Measurements from ENCODE around the gene MEF2D.

The MEF2D gene

GRCh38 chr1:156493742-156494141 is 6.8 kb downstream of the MEF2D start:
- peak overlapping the region in 2 of 3 experiments; percentile 38 to 56 for H3K4me3 Mint-ChIP-seq
- peak overlapping the region in 2 of 3 experiments; percentile 53 to 77 for H3K27ac Mint-ChIP-seq
- H3K9me3 Mint-ChIP-seq: no peaks in the 10 kb centered on the region
- no peak for TF ChIP-seq CTCF (IDR thresholded peaks at IDR 0.05; ENCODE audit: unreplicated experiment in 3 of 3)
- H3K36me3 Mint-ChIP-seq (ENCODE audit: low read depth): peaks cover 4% of the 10 kb centered on the region
- H3K4me1 Mint-ChIP-seq: peaks cover 99% of the 10 kb centered on the region
- H3K27me3 Mint-ChIP-seq (ENCODE audit: low read depth): no peaks in the 10 kb centered on the region

GRCh38 chr1:156493154-156493631 is 7.4 kb downstream of the MEF2D start:
- no peaks in the 10 kb centered on the region for H3K9me3 Mint-ChIP-seq
- no peaks in the 10 kb centered on the region for H3K27me3 Mint-ChIP-seq (ENCODE audit: low read depth)
- H3K27ac Mint-ChIP-seq: peak overlapping the region; percentile 2 to 80 (median 35)
- peaks cover 99% of the 10 kb centered on the region for H3K4me1 Mint-ChIP-seq
- no peak for TF ChIP-seq CTCF (IDR thresholded peaks at IDR 0.05; ENCODE audit: unreplicated experiment in 3 of 3)
- peaks cover 4% of the 10 kb centered on the region for H3K36me3 Mint-ChIP-seq (ENCODE audit: low read depth)
- H3K4me3 Mint-ChIP-seq: peak overlapping the region in 2 of 3 experiments; percentile 26 to 47

- Mint-ChIP-seq H3K9me3 (no peaks in the 10 kb centered on the region), H3K4me3 (peak overlapping the region in 2 of 3 experiments; percentile 26 to 47), H3K4me1 (peaks cover 99% of the 10 kb centered on the region), H3K36me3 (ENCODE audit: low read depth) (peaks cover 4% of the 10 kb centered on the region), H3K27ac (peak overlapping the region; percentile 2 to 80 (median 35)), H3K27me3 (ENCODE audit: low read depth) (no peaks in the 10 kb centered on the region)
- TF ChIP-seq CTCF (IDR thresholded peaks at IDR 0.05; ENCODE audit: unreplicated experiment in 3 of 3): no peak
Measured at GRCh38 chr1:156492591-156493080, 7.9 kb downstream of the MEF2D start.

- Mint-ChIP-seq H3K9me3 (no peaks in the 10 kb centered on the region), H3K27ac (peak overlapping the region; percentile 43 to 80 (median 51)), H3K27me3 (ENCODE audit: low read depth) (no peaks in the 10 kb centered on the region), H3K4me1 (peaks cover 99% of the 10 kb centered on the region), H3K36me3 (ENCODE audit: low read depth) (peaks cover 4% of the 10 kb centered on the region), H3K4me3 (peak overlapping the region in 2 of 3 experiments; percentile 26 to 73)
- no peak for TF ChIP-seq CTCF (IDR thresholded peaks at IDR 0.05; ENCODE audit: unreplicated experiment in 3 of 3)
Measured at GRCh38 chr1:156492013-156492590, 8.5 kb downstream of the MEF2D start.

- Mint-ChIP-seq H3K27me3 (ENCODE audit: low read depth) (no peaks in the 10 kb centered on the region), H3K4me3 (peak overlapping the region in 2 of 3 experiments; percentile 61 to 73), H3K27ac (peak overlapping the region; percentile 43 to 80 (median 51)), H3K9me3 (no peaks in the 10 kb centered on the region), H3K36me3 (ENCODE audit: low read depth) (peaks cover 6% of the 10 kb centered on the region), H3K4me1 (peaks cover 97% of the 10 kb centered on the region)
- TF ChIP-seq CTCF (IDR thresholded peaks at IDR 0.05; ENCODE audit: unreplicated experiment in 3 of 3): no peak
Measured at GRCh38 chr1:156491151-156491949, 9.2 kb downstream of the MEF2D start.
